ENCODE data around the gene CLSTN2.

The CLSTN2 gene

DNA sequence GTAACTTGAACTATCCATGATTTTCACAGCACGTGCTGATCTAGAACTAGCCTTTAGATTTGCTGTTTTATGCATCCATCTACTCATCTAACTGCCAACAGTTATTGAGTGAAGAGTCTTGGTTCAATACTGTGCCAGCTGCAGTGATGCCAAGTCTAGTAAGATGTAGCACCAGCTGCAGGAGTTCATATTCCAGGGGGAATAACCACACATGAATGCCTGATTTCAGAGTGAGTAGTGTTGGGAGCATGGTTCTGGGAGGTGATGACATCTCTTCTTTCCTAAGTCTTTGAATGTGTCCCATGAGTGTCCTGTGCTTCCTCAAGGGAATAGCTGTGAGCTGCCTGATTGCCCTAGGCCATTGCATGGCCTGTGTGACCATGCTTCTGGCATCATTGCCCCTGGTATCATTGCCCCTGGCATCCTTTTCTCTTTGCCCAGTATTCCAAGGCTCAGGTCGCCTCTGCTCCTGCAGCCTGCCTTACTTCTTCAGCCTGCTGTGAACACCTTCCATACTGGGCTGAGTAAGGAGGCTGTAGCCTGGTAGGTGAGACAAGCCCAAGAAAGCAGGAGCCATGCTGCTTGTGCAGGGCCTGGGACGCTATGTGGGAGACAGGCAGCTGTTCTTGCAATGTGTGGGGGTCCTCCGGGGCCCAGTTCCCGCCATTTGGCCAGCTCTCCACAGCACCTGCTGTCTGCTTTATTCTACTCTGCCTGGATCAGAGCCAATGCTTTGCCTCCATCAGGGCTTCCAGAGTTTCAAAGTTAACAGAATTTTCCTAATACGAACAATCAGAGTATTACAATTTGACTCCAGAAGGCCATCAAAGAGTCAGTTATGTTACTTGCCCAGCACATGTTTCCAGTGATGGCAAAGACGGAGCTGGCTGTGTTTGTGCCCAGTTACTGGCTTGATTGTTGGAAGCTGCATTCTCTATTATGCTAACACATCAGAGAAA is 73.2 kb downstream of the CLSTN2 start:
- no peak for DNase-seq

DNA sequence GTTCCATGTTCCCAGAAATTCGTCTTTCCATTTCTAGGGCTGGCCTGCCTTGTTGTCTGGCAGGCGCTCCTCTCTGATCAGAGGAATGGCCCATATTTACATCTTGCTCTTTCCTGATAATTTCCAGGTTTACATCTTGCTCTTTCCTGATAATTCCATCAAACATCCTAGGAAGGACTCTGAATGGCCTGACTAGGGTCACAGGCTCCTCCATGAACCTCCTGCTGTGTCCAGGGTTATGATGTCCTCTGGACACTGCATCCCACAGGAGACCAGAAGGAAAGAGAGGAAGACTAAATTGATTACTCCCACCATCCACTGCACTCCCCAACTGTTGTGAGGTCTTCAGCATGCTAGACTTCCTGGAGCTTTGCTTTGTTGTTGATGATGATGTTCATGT is 75.4 kb downstream of the CLSTN2 start:
- no peak for DNase-seq

DNA sequence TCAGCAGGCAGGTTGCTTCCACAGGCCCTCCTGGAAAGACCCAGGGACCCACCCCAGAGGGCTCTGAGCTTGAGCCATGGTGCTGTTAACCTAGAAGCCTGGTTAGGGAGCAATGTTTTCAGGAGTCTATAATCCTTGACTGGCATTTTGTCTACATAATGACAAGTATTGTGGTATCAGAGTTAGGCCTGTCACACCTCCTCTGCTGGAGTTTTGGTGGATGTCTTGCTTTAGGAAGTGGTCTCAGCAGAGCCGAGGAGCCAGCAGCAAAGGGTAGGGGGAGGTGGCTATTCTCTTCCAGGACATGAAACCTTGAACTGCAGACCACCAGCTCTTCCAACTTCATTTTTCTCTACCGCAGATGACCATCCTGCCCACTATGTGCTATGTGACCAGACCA is 76.1 kb downstream of the CLSTN2 start:
- no peak for DNase-seq

DNA sequence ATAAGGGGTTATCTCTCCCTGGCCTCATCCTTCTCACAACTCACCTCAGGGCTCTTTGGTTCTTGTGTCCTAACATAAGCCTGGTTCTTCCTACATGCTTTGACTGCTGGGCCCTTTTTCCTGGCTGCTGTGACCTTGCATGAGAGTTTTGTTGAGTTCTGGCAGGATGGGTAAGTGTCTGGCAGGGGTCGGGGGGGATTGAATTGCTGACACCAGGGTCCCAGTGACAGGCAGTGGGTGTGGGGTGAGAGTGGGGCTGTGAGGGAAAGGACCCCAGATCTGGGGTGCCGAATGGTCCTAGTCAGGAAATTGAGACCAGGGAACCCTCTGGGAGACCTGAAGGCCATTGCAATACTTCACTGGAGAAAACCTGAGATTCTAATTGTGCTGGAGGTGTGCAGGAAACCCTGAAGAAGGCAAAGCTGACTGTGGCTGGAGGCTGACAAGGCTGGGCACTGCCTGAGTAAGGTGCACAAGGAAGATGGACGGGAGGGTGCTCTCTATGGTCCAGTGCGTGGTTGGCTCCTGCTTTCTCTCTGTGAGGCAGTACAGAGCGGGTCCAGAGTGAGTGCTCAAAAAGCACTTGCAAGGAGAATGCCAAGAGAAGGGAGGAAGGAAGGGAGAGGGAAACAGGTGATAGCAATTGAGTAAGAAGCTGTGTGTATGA is 76.8 kb downstream of the CLSTN2 start:
- no peak for DNase-seq

DNA sequence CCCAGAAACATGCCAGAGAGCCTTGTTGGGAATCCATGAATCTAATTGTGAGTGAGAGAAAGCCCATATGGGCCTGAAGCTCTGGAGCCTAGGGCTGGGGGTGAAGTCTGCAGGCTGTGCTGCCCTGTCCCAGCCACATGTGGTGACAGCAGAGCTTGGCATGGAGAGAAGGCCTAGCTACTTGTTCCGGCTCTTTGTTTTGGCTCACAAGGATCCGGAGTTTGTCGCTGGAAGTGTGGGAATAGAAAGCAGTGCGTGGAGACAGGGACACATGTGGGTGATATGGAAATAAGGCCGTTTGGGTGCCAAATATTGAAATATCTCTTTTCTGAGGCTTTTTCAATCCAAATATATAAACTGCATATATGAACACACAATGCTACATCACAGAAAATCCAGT is 78.2 kb downstream of the CLSTN2 start:
- DNase-seq: no peak

DNA sequence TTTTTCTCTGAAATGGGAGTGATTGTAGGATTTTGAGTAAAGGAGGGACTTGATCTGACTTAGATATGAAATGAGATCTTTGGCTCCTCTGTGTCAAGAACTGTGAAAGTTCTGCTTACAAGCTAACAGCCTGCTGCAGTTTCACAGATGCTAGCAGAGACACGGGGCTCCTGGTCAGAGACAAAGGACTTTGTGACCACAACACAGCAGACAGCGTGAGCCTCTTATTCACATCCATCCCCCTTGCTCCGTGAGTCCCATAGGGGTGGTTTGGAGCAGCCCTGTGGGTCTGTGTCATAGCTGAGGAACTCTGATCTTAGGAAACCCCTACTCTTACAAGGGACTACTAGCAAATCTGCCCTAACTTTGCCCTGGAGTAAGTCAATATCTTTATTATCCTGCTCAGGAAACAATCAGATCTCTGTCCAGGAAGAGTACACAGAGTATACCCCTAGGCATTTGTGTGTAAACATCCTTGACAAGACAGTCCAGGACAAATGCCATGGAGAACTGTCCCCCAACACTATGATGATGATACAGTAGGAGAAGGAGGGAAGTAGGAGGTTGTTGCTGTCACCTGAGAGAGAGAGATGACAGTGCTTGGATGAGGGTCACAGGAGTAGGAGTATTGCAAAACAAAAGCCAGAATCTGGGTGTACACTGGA is 80.0 kb downstream of the CLSTN2 start:
- no peak for DNase-seq

DNA sequence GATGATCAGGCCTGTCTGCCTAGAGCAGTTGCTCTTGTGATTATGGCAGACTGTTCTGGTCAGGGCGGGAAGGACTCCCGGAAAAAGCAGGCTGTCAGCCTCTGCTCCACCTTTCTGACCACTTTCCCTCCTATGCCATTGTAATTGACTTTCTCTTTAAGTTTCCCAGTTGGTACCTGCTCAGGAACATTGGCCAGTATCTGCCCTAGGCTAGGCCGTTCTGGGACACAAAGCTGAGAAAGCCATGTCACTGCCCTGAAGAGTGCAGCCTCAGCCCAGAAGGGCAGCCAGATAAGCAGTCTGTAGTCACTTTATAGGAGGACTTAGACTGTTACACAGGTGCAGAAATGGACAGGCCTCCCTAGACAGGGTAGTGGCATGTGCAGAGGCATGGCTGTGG is 80.8 kb downstream of the CLSTN2 start:
- no peak for DNase-seq

DNA sequence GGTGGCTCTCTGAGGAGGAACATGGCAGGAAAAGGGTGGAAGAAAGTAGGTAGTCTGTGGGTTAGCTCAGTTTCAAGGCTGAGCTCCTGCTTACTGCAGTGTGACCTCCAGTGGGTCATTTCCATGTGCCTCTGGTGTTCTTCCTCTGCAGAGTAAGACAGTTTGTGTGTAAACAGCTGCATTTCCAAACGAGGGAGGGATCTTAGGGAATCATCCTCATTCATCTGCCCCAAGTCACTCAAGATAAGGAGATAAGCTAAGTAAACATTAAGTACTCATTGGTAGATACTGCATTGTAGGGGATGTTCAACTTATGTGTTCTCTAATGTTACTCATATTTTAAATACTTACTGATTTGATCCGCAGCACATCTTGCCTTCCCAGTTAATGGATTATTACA is 83.6 kb downstream of the CLSTN2 start:
- DNase-seq: no peak

DNA sequence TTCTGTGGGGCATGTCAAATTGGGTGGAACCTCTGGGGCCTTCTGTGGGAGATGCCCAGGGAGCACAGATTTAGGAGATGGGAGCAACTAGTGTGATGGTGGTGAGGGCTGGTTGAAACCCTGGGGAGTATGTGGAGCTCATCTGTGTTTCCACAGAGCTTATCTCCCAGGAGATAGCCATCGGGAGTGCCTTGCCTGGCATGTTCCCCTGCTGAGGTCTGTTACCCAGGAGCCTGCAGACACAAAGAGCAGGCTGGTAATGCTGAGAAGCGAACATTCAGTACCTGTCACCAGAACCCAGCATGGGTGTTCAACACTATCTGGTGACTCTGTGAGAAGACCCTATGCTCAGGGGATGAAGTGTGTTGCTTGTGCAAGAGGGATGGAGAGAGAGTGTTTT is 85.0 kb downstream of the CLSTN2 start:
- no peak for DNase-seq

DNA sequence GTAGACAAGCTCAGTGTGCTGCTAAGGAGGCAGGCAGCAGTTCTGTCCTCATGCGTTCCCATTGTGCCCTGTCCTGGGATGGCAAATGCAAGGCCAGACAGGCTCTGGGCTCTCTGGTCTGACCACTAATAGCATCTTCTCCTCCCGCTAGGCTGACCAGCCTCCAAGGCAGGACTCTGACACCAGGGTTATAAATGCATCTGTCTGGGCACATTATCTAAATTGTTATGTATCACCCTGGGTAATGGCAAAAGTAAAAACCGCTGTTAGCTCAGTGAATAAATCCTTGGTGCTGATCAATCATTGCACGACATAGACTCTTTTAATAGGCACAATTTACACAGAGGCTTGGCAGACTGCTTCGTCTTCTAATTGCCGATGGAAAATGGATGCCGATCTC is 85.6 kb downstream of the CLSTN2 start:
- no peak for DNase-seq

DNA sequence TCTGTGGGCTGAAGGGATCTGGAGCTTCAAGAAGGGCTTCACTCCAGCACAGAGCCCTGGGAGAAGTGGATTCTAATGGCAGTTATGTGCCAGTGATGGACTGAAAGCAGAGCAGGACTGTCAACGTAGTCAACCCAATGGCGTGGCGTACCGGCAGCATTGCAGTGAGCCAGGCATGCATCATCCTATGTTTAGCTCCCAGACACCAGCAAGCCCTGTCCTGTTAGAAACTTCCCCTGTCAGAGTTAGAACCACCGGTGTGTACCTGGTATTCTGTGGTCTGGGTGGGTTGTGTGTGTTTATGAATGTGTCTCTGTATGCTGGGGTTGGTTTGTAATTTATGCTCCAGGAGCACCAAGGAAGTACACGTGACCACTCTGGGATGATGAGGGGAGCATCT is 86.3 kb downstream of the CLSTN2 start:
- no peak for DNase-seq

DNA sequence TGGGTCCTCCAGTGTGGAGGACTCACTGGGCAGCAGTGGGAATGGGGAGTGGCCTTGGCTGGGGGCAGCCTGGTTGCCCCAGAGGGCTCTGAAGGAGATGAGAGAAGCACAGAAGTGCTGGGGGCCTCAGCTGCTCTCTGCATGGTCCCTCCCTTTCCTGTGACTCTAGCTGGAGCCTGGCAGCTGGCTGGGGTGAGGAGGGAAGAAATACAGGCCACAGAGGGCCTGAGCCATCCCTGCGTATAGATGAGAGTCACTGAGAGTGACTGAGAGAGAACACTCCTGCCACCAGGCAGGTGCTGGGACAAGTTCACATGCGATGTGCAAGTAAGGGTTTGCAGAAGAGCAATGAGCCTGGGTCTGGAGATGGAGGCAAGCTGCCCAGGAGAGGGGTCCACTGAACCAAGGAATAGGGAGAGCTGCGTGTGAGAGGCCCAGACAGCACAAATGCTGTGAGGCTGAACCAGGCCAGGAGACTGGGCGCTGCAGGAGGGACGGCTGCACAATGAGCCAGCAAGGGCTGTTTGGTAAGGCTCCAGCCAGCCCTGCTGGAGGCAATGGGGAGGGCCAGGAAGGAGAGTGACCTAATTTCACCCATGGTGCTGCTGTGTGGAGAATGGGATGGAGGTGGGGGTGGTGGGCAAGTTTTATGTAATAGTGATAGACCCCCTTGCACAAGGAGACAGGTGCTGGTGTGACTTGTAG is 87.2 kb downstream of the CLSTN2 start:
- no peak for DNase-seq

DNA sequence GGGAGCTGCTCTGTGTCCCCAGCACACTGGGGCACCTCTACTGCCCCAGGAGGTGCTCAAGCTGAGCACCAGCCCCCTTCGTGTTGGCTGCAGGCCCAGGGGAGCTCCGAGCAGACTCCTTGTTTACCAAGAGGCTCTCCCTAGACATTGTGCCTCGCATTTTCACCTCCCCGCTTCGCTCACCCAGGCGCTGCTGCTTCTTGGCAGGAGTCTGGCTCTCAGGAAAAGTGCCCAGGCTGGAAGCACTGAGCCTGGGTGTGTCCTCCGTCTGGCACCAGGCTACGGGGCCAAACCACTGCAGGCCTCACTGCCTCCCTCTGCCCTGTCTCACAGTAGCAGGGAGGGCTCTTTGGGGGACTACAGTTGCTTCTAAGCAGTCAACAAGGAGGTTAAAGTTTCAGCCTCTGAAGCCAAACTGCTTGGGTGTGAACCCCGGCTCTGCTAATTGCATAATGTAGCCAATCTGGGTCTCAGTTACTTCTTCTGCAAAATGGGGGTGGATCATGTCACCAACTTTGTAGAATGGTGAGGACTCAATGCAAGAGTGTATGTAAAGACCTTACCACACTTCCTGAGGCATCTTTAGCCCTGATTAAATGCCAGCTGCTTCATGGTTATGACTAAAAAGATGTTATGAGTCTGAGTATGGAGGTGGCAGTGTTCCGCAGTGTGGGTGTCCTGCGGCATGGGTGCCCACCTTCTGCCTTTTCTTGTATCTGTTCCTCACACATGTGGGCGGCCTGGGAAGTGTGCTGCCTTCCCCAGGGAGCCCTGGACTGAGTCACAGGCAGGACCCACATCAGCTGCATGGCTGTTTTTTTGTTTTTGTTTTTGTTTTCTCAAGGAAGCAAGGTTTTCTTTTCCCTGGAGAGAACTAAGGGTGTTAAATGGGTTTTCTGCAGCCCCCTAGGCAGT is 88.9 kb downstream of the CLSTN2 start:
- no peak for DNase-seq

DNA sequence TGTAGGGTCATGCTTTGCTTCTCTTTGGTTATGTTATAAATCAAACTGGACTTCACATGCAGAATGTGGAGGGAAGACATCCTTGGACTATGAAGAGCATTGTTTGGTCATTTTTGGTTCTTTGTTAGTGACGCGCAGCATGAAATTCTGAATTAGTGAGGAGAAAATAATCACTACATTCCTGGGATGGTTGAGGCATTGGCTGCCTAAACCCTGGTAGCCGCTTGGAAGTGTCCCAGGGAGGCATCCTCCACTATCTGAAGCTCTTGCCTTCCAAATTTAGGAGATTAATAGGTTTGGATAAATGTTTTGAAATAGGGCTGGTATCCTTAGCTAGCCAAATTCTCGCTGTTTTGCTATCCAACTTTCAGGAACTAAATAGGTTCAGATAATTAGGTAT is 96.2 kb downstream of the CLSTN2 start:
- no peak for DNase-seq

DNA sequence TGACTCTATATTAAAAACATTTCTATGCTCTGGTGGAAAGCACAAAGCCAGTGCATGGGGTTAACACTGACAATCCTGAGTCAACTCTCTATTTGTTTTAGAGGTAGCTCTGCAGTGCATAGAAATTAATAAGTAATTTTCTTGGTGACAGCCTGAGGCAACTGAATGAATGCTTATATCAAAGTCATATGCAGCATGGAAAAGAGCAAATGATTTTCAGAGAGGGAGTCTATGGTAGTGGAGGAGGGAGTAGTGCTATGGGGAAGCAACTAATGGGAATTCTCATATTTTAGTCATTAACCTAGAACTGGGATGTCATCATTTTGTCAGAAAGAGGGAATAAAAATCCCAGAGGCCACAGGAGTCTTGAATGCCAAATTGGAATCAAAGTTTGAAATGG is 99.1 kb downstream of the CLSTN2 start:
- DNase-seq: no peak

DNA sequence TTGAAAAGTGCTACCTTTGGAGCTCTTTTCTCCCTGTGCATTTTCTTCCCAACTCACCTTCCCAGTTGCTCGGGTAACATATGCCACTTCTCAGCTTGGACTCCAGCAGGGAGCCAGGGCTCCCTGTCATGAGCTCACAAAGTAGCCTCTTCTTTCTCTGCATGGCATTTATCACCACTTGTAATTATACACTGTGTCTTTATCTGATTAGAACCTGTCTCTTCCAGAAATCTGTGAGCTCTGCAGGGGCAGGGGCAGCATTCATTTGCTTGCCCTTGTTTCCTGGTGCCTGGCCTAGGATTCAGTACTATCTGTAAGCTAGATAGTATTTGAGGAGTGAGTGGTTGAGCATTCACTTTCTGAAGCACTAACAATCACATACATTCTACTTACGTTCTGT is 100.9 kb downstream of the CLSTN2 start:
- DNase-seq: no peak

DNA sequence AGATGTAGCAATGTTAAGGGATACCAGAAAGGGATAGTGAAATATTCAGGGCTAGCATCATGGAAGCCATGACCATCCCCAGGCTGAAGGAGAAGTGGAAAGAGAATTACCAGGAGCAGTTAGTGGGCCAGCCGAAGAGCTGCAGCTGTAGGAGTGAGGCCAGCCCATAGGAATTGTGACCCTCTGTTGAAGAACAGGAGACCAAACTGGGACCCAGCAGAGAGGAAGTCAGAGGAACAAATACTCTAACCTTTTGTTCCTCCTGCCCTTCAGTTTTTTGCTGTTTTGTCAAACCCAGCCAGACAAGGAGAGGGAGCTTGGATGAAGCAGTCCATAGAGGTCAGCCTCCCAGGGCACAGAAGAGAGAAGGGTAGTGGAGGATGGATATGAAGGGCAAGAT is 115.4 kb downstream of the CLSTN2 start:
- DNase-seq: no peak

DNA sequence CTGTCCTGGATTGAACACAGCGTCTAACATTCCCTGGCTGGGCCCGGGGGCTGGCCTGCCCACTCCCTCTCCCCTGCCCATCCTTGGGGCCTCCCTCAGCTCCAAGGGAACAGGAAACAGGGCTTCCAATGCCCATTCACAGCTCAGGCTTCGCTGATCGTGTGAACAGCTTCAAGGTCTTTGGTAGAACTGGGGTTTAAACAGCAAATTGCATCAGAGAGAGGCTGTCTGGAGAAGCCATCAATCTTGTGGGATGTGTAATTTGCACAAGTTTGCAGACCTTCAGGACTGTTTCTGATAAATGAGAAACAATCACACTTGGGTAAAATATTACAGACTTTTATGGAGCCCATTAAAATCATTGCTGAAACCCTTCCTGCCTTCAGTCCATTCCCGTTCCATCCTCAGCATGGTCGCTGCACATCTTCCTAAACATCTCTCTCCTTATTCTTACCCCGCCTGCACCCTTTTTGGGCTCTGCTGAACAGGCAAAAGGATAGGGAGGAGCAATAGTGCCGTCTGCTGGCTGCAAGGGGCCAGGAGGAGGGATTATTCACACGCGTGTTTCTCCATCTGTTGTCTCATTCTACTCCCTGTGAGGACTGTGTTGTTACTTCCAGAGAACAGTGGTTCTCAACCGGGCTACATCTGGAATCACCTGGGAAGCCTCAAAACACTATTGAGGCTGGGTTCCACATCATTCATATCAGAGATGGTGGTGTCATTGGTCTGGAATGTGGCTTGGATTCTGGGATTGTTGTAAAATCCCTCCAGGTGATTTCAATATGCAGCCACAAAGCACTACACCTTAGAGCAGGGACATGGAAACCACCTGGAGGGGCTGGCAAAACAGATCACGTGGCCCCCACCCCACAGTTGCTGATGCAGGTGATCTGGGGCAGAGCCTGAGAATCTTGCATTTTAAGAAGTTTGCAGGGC is 116.3 kb downstream of the CLSTN2 start:
- no peak for DNase-seq

DNA sequence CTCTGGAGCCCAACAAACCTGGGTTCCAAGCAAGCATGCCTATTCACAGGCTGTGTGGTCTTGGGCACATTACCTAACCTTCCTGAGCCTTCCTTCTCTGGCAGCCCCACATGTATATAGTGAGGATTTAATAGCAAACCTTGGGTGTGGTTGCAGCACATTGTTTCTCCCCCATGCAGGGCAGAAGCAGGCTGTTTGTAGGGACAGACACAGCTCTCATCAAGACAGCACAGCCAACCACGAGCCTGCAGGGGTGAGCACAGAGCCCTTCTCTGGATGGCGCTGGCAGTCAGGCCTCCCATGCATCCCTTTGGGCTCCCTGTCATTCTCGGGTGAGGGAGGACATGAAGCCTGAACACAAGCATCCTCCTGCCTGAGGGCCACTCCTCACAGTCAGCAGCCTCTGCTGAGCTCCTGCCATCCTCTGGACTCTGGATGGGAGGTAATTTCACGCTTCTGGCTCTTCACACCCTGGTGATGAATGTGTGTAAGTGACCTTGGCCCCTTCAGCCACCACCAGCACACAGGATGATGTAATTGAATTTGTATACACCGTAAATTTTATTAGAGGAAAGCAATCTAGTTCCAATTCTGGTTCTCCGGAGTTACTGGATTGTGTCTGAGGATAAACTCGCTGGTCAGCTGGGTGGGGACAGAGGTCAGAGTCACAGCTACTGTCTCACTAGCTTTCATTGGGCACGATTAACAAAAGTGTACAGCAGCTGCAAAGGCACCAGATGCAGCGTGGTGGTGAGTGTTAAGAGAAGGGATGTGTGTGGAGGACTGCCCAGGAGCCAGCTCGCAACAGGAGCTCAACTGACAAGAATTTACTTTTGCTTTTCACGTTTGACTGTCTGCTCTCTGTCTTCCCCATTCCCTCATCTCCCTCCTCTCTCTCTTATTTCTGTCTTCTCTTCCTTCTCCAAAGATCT is 118.1 kb downstream of the CLSTN2 start:
- DNase-seq: no peak

DNA sequence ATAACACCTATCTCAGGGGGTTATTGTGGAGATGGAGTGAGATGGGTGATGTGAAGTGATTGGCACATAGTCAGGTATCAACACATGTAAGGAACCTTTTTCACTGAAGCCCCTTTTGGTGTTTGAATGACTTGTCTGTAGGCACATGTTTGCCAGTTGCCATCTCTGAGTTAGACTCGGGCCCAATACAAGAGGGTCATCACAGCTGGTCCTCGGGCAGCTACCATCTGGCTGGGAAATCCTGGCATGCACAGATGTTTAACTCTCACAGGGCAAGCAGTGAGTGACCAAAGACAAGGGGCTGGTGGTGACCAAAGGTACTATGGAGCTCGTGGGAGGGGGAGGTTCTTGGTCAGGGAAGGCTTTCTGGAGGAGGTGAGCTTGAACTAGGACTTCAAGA is 118.8 kb downstream of the CLSTN2 start:
- DNase-seq: no peak
